GM21576 (cell line): ENCODE data around the gene RPGRIP1.
"Not testable (repeated sequence)": the region's sequence is repeated elsewhere in the genome, so short reads cannot be mapped to it uniquely, and the experiment has no call there.

ENCODE experiments used
- ATAC-seq: cut with Tn5 transposase; IDR thresholded peaks from one replicate; pipeline ENCODE4 v1.9.1; 2021; ENCODE audit warnings: mild to moderate bottlenecking, moderate library complexity; ENCODE audit not compliant: unreplicated experiment

RPGRIP1 gene

DNA sequence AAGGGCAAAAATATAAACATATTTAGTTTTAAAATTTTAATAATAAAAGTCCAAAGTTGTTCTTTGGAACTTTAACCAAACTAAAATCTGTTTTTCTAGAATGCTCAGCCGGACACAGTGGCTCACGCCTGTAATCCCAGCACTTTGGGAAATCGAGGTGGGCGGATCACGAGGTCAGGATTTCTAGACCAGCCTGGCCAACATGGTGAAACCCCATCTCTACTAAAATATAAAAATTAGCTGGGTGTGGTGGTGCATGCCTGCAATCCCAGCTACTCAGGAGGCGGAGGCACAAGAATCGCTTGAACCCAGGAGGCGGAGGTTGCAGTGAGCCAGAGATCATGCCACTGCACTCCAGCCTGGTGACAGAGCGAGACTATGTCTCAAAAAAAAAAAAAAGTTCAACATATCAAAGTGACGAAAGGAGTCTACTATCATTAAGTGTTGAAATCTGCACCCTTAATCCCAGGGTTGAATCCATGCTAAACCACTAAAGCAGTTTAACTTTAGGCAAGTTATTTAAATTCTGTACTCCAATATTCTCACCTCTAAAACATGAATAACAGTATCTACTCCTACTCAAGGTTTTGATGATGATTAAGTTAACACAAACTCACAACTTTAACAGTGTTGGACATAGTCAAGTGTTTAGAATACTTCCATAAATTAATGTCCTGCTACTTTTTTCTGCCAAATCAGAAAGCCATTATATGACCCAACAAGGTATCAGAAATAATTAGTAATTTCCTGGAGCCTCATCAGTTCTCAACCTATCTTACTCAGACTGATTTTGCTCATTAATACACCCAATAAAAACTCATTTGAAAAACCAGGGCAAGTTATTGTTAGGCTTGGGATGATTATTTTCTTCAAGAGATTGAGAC is 21.6 kb upstream of the RPGRIP1 start:
- no peak for ATAC-seq

DNA sequence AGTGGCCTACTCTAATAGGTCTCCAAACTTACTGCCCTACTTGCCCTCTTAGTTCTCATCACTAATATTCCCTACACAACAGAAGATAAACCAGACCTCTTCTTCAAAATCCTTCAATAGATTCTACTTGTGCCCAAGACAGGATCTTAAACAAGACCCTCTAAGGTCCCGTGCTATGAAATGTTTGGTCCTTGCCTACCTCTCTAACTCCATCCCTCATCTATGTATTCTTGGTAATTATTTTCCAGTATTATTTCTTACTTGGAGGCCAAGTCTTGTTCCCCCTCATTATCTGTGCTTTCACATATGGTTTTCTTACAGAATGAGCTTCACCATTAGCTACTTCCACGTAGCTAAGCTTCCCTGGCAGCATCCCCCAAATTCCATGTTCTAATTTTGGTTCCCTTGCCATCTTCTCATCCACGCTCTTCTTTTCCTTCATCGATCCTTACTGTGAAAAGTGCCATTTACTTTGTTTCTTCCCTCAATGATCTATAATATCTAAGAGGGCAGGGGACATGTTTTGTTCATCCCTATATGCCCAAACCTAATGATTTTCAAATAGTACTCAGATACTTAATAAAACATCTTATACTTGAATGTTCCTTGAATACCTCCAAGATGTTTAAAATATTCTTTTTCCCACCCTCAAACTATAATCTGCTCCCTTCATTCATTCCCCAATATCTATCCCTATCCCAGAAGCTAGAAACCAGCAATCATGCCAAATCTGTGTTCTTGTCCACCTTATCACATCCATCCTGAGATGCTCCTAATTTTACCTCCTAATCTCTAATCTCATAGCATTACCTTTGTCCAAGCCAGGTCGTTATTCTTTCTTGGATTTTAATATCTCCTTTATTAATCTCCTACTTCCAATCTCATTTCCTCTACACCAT is 20.7 kb upstream of the RPGRIP1 start:
- ATAC-seq, result no peak

DNA sequence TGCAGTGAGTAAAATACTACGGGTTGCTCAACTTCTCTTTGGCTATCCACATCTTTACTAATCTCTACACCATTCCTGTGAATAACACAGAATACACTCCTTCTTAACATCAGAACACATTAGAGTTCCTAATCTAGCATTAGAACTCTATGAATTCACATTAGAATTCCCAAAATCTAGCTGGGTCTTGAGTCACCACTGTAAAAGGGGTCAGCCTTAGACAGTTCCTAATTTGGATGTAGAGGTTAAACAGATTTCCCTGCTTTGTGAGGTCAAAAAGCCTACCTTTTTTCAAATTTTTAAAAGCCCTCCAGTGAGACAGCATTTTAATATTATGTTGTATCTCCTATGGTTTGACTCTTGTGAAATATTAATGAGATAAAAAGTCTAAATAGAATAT is 18.1 kb upstream of the RPGRIP1 start:
- ATAC-seq, result no peak

DNA sequence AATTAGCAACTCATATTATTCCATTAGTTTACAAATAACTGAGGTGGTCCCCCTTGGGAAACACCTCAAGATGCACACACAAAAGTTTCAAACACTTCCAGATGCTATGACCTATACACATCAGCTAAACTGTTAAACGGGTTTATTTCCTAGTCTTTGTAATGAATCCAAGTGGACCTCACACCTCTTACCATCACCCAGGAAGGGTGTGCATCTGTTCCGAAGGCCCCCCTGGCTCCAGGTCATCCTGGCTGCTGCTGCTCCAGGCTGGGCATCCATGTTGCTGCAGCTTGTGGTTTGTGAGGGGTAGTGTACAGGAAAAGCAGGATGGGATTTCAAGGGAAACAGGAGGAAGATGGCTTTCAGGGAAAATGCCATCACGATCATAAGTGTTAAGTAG is 17.5 kb upstream of the RPGRIP1 start:
- no peak for ATAC-seq

DNA sequence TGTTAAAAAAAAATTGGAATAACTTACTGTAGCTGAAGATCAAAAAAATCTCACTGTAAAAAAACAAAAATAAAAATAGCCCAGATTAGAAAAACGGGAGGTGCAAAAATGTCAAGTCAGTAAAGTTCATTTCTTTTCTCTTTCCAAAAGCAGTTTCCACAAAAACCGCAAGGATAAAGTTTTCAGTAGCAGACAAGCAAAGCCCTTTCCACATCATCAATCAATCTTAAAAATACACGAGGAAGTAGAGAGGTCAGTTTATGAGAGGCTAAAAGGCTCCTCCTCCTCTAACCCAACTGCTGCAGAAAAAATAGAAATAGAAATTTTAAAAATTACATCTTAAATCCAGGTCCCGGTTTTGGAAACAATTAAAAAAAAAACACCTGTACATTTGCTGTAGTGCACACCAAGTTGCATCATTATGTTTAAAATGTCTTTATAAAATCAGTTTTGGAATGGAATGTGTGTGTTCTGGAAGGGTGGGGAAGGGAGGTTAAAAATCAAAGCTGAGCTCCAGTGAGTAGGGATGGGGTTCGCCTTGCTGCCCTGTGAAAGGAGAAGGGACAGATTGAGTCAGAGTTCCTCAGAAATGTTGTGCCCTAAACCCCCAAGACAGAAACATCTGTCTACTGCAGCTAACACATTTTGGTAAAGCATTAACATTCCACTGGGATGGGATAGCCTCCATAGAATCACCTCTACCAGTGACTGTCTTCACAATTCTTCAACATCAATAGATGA is 16.4 kb upstream of the RPGRIP1 start:
- ATAC-seq, result no peak

DNA sequence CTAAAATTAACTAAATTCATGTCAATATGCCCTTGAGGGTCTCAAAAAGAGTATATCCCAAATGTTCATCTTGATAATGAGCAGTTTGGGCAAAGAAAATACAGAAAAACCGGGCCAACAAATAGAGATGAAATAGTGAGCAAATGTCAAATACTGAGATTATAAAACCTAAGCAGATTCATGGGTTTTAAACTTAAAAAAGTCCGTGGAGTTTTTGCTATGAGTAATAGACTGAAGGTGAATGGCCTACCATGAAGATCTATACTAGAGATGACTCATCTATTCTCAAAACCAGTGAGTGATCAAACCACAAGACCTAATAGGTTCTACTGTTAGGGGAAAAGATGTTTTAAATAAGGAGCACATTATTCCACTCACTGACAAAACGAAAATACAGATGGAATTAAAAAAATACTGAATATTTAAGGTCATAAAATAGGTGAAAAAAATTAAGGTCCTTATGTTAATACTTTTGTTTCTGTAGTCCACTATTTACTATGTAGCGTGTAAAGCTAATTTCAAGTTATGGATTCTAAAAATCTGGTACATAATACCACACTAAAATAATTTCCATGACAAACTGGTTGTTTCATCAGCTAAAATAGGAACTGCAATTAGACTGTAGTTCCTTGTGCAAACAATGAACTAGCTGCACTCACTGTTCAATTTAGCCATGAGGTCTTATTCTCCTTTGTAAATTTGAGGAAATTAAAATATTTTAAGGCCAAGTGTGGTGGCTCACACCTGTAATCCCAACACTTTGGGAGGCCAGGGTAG is 15.7 kb upstream of the RPGRIP1 start:
- peak; percentile 75 for ATAC-seq

DNA sequence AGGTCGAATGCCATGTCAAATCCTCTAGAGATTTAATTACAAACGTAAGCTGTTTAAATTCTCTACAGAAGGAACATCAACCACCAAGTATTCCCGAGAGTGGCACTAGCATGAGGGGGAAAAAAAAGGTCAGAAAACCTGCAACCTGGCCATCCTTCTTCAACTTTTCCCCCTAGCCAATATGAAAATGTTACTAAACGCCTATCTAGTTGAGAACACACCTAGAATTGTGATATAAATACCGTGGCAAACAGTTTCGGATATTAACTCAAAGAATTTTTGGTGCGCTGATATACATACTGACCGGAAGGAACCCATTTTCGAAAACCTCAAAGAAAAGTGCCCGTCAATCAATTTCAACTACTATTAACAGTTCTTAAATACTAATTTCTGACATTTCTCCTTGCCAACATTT is 12.4 kb upstream of the RPGRIP1 start:
- ATAC-seq, result no peak

DNA sequence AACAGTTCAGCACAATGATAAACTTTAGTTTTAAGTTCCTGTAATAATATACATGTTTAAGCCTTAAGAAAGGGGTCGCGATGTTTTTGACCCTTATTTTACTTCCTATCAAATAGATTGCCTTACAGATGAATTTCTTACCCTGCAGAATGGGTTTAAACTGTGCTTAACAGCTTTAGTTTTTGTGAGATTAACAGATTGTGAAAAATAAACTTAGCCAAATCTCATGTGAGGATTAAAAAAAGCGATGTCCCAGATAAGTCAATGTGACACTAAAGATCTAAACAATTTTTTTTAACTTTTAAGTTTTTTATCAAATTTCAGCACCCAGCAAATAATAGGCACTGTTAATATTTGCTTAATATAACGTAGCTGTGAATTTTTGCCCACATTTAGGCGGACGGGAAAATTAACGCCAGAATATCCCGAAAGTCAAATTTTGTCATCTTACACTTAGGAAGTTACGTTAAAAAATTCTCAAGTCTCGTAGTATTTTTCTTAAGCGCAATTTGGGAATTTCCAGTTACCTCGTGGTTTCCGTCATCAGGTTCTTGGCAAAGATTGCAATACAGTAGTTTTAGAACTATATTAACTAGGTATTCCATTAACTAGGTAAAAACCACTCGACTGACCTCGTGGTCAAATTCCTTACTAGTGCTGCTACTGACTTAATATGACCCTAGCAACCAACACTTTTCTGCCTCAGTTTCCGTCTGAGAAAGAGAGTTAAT is 11.8 kb upstream of the RPGRIP1 start:
- no peak for ATAC-seq

DNA sequence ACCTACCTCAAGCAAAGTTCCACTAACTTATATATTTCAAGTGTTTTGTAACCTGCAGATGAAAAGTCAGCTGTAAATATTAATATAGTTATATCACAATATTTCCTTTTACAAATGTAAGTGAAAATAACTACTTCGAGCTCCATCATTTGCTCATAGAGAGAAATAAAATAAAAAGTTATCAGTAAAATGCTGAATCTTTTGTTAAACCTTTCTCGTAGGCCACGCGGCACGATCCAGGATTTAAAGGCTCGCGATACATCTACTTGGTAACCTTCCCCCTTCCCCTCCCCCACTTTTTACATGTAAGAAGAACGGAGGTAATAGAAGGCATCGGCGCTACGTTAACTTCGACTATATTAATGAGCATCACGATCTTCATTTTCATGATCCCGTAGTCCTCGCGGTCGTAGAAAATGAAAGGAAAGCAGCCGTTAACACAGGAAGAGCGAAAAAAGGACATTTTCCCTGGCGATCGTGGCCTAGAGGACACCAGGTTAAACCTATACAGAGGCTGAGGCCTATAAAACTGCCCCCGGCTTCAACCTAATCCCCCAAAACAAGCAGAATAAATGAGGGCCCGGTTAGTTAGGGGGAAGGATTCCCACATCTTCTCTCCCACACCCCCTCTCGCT is 11.1 kb upstream of the RPGRIP1 start:
- no peak for ATAC-seq

DNA sequence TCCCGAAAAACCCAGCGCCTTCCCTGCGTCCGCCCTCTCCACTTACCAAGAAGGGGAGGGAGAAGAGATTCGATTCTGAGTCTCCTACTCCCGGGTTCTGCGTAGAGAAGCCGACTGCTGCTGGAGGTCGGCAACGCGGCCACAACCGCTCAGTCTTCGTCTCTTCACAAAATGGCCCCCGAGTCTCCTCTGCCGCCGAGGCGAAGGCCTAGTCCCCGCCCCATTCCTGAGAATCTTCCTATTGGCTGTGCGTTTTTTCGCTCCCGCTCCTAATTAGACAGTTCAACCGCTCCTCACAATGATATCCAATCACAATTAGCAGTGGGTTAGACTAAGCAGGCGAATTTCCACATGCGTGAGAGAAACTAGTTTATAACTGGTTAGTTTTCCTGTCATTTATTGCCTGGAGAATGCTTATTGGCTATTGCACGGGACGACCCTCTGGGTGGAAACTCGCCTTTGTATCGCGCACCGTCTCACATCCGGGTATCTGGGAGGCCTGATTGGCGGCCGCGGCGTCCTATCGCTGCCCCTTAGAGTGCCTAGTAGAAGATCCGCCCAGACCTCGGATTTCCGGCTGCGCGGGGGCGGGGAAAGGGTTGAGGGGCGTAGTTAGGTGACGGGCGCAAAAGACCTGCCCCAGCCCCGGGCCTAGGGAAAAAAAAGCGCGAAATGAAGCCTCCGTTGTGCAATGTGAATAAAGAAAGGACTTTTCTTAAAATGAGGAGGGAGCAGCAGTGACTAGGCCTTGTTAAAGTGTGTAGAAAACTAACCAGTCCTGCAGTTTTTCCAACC is 10.4 kb upstream of the RPGRIP1 start, which contains the start of gene HNRNPC:
TSS of gene HNRNPC (minus strand) at position 191 of the 795 bp plus-strand sequence. CDS start 35,249 bp downstream, outside the sequence.
- ATAC-seq, result peak; percentile 91

DNA sequence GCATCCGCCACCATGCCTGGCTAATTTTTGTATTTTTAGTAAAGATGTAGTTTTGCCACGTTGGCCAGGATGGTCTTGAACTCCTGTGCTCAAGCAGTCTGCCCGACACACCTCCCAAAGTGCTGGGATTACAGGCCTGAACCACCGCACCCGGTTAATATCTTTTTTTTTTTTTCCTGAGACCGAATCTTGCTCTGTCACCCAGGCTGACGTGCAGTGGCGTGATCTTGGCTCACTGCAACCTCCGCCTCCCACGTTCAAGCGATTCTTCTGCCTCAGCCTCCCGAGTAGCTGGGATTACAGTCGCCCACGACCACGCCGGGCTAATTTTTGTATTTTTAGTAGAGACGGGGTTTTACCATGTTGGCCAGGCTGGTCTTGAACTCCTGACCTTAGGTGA is 7.2 kb upstream of the RPGRIP1 start:
- not testable (repeated sequence) for ATAC-seq

DNA sequence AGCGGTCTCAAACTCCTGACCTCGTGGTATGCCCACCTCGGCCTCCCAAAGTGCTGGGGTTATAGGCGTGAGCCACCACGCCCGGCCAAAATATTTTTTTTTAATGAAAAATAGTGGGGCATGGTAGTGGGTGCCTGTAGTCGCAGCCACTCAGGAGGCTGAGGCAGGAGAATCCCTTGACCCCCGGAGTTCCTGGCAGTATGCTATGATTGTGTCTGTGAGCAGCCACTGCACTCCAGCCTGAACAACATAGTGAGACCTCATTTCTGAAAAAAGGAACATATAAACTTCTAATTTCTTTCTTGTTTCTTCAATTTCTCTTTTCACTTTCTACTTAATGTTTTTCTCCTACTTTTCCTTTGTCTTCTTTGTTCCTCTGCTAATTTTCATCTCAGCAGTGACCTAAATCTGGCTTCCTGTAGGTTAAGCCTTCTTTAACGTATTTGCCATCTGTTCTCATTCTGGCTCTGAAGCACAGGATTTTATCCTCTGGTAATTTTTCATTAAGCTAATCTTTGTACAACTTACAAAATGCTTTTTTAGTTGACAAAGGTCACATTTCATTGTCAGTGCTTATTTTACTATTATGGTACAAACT is 4.5 kb upstream of the RPGRIP1 start:
- no peak for ATAC-seq

DNA sequence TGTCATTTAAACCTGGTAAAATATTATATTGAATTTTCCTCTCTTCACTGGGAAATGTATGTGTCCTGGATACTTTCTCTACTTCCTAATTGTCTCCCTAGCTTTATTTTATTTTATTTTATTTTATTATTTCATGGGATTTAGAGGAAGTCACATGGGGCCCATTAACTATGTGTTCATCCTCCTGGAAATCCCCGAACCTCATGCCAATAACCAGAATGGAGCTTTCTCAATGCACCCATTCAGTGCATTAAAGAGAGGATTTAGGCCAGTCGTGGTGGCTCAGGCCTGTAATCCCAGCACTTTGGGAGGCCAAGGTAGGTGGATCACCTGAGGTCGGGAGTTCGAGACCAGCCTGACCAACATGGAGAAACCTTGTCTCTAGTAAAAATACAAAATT is 1.3 kb upstream of the RPGRIP1 start:
- no peak for ATAC-seq

DNA sequence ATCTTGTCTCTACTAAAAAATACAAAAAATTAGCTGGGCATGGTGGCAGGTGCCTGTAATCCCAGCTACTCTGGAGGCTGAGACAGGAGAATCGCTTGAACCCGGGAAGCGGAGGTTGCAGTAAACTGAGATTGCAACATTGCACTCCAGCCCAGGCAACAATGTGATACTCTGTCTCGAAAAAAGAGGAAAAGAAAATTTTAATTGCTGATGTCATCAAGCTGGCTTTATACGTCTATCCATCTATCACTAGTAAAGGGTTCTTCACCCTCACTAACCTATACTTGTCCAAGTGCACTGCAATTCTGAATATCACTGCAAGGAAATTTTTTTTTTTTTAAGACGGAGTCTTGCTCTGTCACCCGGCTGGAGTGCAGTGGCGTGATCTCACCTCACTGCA is 2.0 kb downstream of the RPGRIP1 start:
- ATAC-seq, result not testable (repeated sequence)

DNA sequence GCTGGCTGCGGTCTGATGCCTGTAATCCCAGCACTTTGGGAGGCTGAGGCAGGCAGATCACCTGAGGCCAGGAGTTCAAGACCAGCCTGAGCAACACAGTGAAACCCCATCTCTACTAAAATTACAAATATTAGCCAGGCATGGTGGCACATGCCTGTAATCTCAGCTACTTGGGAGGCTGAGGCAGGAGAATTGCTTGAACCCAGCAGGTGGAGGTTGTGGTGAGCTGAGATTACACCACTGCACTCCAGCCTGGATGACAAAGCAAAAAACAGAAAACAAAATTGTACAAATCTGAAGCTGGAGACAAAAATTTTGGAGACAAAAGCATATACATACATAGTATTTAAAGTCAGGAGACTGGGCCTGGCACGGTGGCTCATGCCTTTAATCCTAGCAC is 6.6 kb downstream of the RPGRIP1 start:
- ATAC-seq, result not testable (repeated sequence)

DNA sequence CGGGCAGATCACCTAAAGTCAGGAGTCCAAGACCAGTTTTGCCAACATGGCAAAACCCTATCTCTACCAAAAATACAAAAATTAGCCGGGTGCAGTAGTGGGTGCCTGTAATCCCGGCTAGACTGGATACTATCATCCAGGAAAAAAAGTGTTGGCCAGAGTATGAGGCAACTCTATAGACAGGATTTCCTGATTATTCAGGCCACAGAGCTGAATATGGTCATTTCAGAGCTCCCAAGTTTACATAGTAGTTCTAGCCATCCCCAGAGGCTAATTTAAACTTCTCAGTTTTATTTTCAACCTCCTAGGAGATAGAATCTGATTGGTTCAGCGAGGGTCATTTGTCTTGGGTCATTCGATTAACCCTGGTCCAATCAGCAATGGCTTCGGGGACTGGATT is 7.3 kb downstream of the RPGRIP1 start:
- ATAC-seq, result no peak

DNA sequence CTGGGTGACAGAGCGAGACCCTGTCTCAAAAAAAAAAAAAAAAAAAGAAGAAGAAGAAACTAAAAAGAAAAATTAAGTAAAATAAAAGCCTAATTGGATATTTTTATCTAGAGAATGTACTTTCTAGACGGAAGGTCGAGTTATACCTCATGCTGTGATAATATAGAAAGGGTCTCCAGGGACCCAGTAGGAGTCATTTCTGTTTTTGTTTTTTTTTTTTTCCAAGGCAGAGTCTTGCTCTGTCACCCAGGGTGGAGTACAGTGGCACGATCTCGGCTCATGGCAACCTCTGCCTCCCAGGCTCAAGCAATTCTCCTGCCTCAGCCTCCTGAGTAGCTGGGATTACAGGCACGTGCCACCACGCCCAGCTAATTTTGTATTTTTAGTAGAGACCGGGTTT is 14.1 kb downstream of the RPGRIP1 start:
- not testable (repeated sequence) for ATAC-seq

DNA sequence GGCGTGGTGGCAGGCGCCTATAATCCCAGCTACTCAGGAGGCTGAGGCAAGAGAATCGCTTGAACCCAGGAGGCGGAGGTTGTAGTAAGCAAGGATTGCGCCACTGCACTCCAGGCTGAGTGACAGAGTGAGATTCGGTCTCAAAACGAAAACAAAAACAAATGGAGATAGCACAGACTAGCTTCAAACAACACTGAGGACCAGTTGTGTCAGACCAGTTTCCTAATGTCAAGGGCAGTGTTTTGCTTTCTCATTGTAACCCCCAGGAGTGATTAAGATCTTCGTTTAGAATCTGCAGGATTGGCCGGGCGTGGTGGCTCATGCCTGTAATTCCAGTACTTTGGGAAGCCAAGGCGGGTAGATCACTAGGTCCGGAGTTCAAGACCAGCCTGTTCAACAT is 18.5 kb downstream of the RPGRIP1 start:
- no peak for ATAC-seq
